ENCODE data around the gene PTPRD. TPM values are rescaled to one million over a fixed set of nuclear protein-coding genes. Genes with fewer than 3 reads are reported as not detected.

The PTPRD gene
- total and polyA plus RNA-seq, 2 of the 4 experiments (the other 2 are of a cell fraction): 0.07 to 0.18 TPM

DNA sequence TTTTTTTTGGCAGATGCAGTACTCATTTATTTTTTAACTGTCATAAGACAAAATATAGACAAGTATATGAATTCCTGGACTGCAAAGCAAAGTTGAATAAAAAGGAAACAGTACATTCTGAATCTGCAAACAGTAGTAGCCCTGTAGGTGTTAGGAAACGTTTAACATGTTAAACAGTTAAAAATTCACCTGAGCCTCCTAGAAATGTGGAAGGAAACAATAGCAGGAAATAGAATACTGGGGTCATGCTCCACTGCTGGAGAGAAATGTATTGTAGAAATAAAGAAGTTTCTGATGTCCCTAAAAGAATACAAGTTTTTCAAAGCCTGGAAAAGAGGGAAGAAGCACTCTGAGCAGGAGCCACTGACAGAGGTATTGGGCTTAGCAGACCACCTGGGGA, 866.0 kb downstream of the PTPRD start:
- TF ChIP-seq FOS (IDR thresholded peaks at IDR 0.05; ENCODE audit: low read depth, low read length) (no peak), MXI1 (IDR thresholded peaks at IDR 0.05; ENCODE audit: borderline replicate concordance, low read depth, low read length) (no peak), RCOR1 (IDR thresholded peaks at IDR 0.05; ENCODE audit: insufficient replicate concordance, low read length) (no peak), MAZ (IDR thresholded peaks at IDR 0.05; ENCODE audit: borderline replicate concordance, low read depth, low read length) (no peak), MAFK (IDR thresholded peaks at IDR 0.05; ENCODE audit: low read depth, low read length) (no peak), BHLHE40 (IDR thresholded peaks at IDR 0.05; ENCODE audit: low read depth, low read length) (no peak), SMC3 (IDR thresholded peaks at IDR 0.05; ENCODE audit: low read depth, low read length) (no peak), NFE2L2 (IDR thresholded peaks at IDR 0.05; ENCODE audit: low read depth, low read length) (no peak), POLR2A (IDR thresholded peaks at IDR 0.05; ENCODE audit: low read depth, low read length) (no peak)
- TF ChIP-seq, protein P1, sequence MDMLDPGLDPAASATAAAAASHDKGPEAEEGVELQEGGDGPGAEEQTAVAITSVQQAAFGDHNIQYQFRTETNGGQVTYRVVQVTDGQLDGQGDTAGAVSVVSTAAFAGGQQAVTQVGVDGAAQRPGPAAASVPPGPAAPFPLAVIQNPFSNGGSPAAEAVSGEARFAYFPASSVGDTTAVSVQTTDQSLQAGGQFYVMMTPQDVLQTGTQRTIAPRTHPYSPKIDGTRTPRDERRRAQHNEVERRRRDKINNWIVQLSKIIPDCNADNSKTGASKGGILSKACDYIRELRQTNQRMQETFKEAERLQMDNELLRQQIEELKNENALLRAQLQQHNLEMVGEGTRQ (IDR thresholded peaks at IDR 0.05; ENCODE audit: low read depth, low read length): no peak
- Histone ChIP-seq H2BK5ac (ENCODE audit: low read depth, low read length, poor library complexity, severe bottlenecking) (no peak overlapping the region), H3K36me3 (ENCODE audit: control insufficient read depth, insufficient read depth, low read length) (no peaks in the 10 kb centered on the region), H3K9me1 (ENCODE audit: insufficient read depth, low read length) (no peaks in the 10 kb centered on the region), H3K14ac (replicated peaks; ENCODE audit: low read depth, low read length) (no peak overlapping the region), H3K18ac (ENCODE audit: low read depth, low read length) (no peak overlapping the region), H3K79me1 (ENCODE audit: low read depth in 1 of 2, low read length in 2 of 2) (no peaks in the 10 kb centered on the region), H2BK15ac (ENCODE audit: low read depth, low read length) (no peak overlapping the region), H3K4me3 (ENCODE audit: insufficient read depth, low read depth, low read length) (no peak overlapping the region), H3K27me3 (ENCODE audit: control insufficient read depth, insufficient read depth, low read length) (no peaks in the 10 kb centered on the region), H3K9me3 (ENCODE audit: control insufficient read depth, insufficient read depth, low read length) (no peaks in the 10 kb centered on the region), H2AK9ac (replicated peaks; ENCODE audit: low read depth, low read length, poor library complexity) (no peak overlapping the region), H2BK20ac (ENCODE audit: low read depth, low read length) (no peak overlapping the region), H2AK5ac (ENCODE audit: low read depth, low read length) (no peak overlapping the region), H3K23ac (ENCODE audit: low read depth, low read length) (no peak overlapping the region), H3K27ac (ENCODE audit: insufficient read depth, low read length) (no peak overlapping the region), H4K5ac (ENCODE audit: low read depth, low read length) (no peak overlapping the region), H3K9ac (ENCODE audit: low read depth, low read length) (no peak overlapping the region), H4K20me1 (ENCODE audit: insufficient read depth, low read length) (no peaks in the 10 kb centered on the region), H4K8ac (ENCODE audit: low read depth in 2 of 2, low read length in 2 of 2) (no peak overlapping the region), H3K4me1 (ENCODE audit: control insufficient read depth, insufficient read depth, low read length) (no peaks in the 10 kb centered on the region), H3K4ac (ENCODE audit: low read depth, low read length) (no peak overlapping the region), H2AFZ (replicated peaks; ENCODE audit: low read length, poor library complexity) (no peak overlapping the region), H4K91ac (ENCODE audit: insufficient read depth, low read depth, low read length) (no peak overlapping the region), H3K4me2 (ENCODE audit: low read depth, low read length) (no peak overlapping the region), H2BK120ac (ENCODE audit: low read depth, low read length) (no peak overlapping the region), H3K56ac (ENCODE audit: extremely low read depth, insufficient read depth, low read length) (no peak overlapping the region)
- WGBS, 2 experiments (ENCODE audit: extremely low coverage in 2 of 2, insufficient read length in 1 of 2): no CpG with 5 or more reads among the region's 1 CpG
- no TSS peak for BruUV-seq (replicated peaks)
- POLR2A ChIA-PET (ENCODE audit: unreplicated experiment): no interaction called here
- dilution Hi-C loops (cut with HindIII; ENCODE audit: low sequenced_read_pairs, unreplicated experiment) (no loop called here), in situ Hi-C loops (cut with MboI; ENCODE audit: low sequenced_read_pairs) (no loop called here), intact Hi-C loops (cut with micrococcal nuclease) (no loop called here)
- ATAC-seq (ENCODE audit: low read depth): no peak
- CTCF ChIA-PET: no interaction called here
- DNase-seq: no peak
